Osteocyte (in vitro differentiated cells): Measurements from ENCODE around the gene FAM9B. TPM values are rescaled to one million over a fixed set of nuclear protein-coding genes. Genes with fewer than 3 reads are reported as not detected.

ENCODE experiments used
- DNase-seq: peaks from one replicate; pipeline ENCODE4 v3.0.0; 2021; ENCODE audit warnings: mixed read lengths; ENCODE audit not compliant: unreplicated experiment; ENCODE audit errors: extremely low spot score
- H3K27ac Mint-ChIP-seq: one replicate; pipeline ENCODE4 v1.8.0; 2021; ENCODE audit warnings: mild to moderate bottlenecking, mixed read lengths; ENCODE audit not compliant: unreplicated experiment
- H3K27me3 Mint-ChIP-seq: one replicate; pipeline ENCODE4 v1.8.0; 2021; ENCODE audit warnings: mixed read lengths; ENCODE audit not compliant: unreplicated experiment
- H3K36me3 Mint-ChIP-seq: one replicate; pipeline ENCODE4 v1.8.0; 2021; ENCODE audit warnings: mixed read lengths; ENCODE audit not compliant: unreplicated experiment
- H3K4me1 Mint-ChIP-seq: one replicate; pipeline ENCODE4 v1.8.0; 2021; ENCODE audit warnings: mixed read lengths; ENCODE audit not compliant: unreplicated experiment
- H3K4me3 Mint-ChIP-seq: one replicate; pipeline ENCODE4 v1.8.0; 2021; ENCODE audit warnings: mild to moderate bottlenecking, moderate library complexity, mixed read lengths; ENCODE audit not compliant: unreplicated experiment
- H3K9me3 Mint-ChIP-seq: one replicate; pipeline ENCODE4 v1.8.0; 2021; ENCODE audit warnings: mixed read lengths; ENCODE audit not compliant: unreplicated experiment
- CTCF ChIP-seq: fragments of 200-600 bp; sonication (generic); IDR thresholded peaks from 2 replicates; pipeline ENCODE4 v1.5.0; 2021; ENCODE audit warnings: antibody characterized with exemption, mild to moderate bottlenecking, moderate library complexity
- total RNA-seq: library from RNA; stranded (reverse); gene quantifications from 2 replicates; pipeline ENCODE4 v1.2.1, GENCODE V29; 2021

The FAM9B gene
- total RNA-seq, 1 donor from 2014 or later: not detected

DNA sequence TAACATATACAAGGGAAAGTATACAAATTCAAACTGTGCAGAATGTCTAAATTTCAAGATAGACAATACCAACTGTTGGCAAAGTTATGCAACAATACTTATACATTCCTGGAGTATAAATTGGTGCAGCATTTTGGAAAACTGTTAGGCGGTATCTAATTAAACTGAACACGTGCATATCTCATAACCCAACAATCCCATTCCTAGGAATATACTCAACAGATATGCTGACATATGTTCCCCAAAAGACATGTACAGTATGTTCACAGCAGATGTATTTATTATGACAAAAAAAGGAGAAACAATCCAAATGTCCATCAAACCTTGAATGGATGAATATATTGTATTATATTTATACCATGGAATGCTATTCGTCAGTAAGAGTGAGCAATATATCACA, 16.4 kb upstream of the FAM9B start:
- no peak for TF ChIP-seq CTCF
- Mint-ChIP-seq H3K4me1 (no peaks in the 10 kb centered on the region), H3K4me3 (no peak overlapping the region), H3K36me3 (no peaks in the 10 kb centered on the region), H3K27me3 (peaks cover 10% of the 10 kb centered on the region), H3K9me3 (no peaks in the 10 kb centered on the region), H3K27ac (no peak overlapping the region)
- no peak for DNase-seq

- Mint-ChIP-seq H3K9me3 (no peaks in the 10 kb centered on the region), H3K36me3 (no peaks in the 10 kb centered on the region), H3K27ac (no peak overlapping the region), H3K27me3 (peaks cover 10% of the 10 kb centered on the region), H3K4me1 (no peaks in the 10 kb centered on the region), H3K4me3 (no peak overlapping the region)
- TF ChIP-seq CTCF: no peak
- no peak for DNase-seq
Measured at GRCh38 chrX:9048801-9049200, 14.9 kb upstream of the FAM9B start.

GRCh38 chrX:9038244-9038643, 4.3 kb upstream of the FAM9B start:
- H3K4me1 Mint-ChIP-seq: no peaks in the 10 kb centered on the region

GRCh38 chrX:9037296-9037695, 3.4 kb upstream of the FAM9B start:
- Mint-ChIP-seq H3K27ac (no peak overlapping the region), H3K4me1 (no peaks in the 10 kb centered on the region), H3K9me3 (peaks cover 20% of the 10 kb centered on the region), H3K4me3 (no peak overlapping the region), H3K27me3 (no peaks in the 10 kb centered on the region), H3K36me3 (no peaks in the 10 kb centered on the region)
- DNase-seq: no peak
- no peak for TF ChIP-seq CTCF

More at GRCh38 chrX:9038244-9038643, 4.3 kb upstream of the FAM9B start:
- H3K27ac Mint-ChIP-seq: no peak overlapping the region
- no peak overlapping the region for H3K4me3 Mint-ChIP-seq
- peaks cover 20% of the 10 kb centered on the region for H3K9me3 Mint-ChIP-seq
- H3K36me3 Mint-ChIP-seq: no peaks in the 10 kb centered on the region
- TF ChIP-seq CTCF: no peak
- no peaks in the 10 kb centered on the region for H3K27me3 Mint-ChIP-seq
- DNase-seq: no peak

- TF ChIP-seq CTCF: no peak
- Mint-ChIP-seq H3K4me3 (no peak overlapping the region), H3K36me3 (no peaks in the 10 kb centered on the region), H3K27me3 (peaks cover 7% of the 10 kb centered on the region), H3K4me1 (no peaks in the 10 kb centered on the region), H3K9me3 (peaks cover 11% of the 10 kb centered on the region), H3K27ac (no peak overlapping the region)
- DNase-seq: no peak
Measured at GRCh38 chrX:9033586-9033985, 341 bp downstream of the FAM9B start.
